Measurements from ENCODE around the gene AJUBA.
"Not testable (repeated sequence)": the region's sequence is repeated elsewhere in the genome, so short reads cannot be mapped to it uniquely, and the experiment has no call there.

The AJUBA gene

GRCh38 chr14:22980672-22981089, 1.7 kb downstream of the AJUBA start:
- peak in 1 of 2 donors; percentile 14 for DNase-seq (ENCODE audit: low read depth in 2 of 2)

GRCh38 chr14:22979748-22980392, 2.5 kb downstream of the AJUBA start:
- DNase-seq (ENCODE audit: low read depth in 2 of 2), result no peak

DNA sequence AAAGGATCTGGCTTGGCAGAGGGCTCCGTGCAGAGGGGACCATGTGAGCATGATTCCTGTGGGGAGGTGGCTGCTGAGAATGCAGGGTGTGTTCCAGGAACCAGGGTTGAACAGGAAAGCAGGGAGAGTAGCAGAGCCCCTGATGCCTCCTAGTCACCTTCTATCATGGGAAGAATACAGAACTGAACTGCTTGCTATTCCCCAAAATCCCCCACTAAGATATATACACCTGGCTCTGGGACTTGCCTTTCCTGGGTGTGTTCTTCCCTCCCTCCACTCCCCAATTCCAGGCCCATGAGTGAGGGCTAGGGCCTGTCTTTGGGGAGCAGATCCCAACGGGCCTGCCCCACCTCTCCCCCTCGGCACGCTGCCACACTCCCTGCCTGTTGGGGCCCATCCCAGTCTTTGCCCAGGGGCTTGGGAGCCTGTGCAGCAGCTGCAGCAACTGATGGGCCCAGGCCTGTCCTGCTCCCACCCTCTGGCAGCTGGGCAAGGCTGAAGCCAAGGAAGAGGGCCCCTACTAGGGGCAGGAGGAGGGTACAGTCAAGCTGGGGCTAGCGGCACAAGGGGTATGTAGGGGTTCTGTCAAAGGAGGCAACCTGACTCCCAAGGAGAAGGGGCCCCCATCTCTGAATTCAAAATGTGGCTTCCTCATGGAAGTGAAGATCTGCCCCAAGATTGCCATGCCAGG, 3.2 kb downstream of the AJUBA start:
- DNase-seq (ENCODE audit: low read depth in 2 of 2), result no peak

DNA sequence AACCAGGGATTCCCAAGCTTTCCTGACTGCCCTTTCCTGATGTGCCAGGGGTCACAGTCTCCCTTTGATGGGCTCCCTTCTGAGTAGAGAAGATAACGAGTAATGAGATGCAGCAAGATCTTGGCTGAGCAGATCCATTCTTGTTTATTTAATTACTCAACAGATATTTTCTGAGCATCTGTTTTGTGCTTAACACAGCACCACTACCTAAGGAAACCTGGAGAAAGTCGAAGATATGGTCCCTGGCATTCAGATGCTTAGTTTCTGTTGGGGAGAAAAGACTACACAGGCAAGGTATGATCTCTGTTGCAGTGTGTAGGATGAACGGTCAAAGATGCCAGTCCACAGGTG, 3.9 kb downstream of the AJUBA start:
- no peak for DNase-seq (ENCODE audit: low read depth in 2 of 2)

GRCh38 chr14:22977684-22978486, 4.5 kb downstream of the AJUBA start:
- no peak for DNase-seq (ENCODE audit: low read depth in 2 of 2)

DNA sequence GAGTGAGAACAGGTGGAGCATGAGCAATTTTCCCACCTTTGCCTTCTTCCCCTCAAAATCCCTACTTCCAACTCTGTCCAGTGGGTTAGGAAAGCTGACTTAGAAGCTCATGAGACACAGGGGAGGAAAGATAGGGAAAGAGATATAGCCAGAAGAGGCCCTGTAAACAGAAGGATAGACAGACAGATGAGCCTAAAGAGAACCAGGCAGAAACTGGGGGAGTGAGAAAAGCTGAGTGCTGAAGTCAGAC, 5.0 kb downstream of the AJUBA start:
- DNase-seq (ENCODE audit: low read depth in 2 of 2), result no peak

GRCh38 chr14:22976620-22977433, 5.5 kb downstream of the AJUBA start:
- DNase-seq (ENCODE audit: low read depth in 2 of 2), result no peak

DNA sequence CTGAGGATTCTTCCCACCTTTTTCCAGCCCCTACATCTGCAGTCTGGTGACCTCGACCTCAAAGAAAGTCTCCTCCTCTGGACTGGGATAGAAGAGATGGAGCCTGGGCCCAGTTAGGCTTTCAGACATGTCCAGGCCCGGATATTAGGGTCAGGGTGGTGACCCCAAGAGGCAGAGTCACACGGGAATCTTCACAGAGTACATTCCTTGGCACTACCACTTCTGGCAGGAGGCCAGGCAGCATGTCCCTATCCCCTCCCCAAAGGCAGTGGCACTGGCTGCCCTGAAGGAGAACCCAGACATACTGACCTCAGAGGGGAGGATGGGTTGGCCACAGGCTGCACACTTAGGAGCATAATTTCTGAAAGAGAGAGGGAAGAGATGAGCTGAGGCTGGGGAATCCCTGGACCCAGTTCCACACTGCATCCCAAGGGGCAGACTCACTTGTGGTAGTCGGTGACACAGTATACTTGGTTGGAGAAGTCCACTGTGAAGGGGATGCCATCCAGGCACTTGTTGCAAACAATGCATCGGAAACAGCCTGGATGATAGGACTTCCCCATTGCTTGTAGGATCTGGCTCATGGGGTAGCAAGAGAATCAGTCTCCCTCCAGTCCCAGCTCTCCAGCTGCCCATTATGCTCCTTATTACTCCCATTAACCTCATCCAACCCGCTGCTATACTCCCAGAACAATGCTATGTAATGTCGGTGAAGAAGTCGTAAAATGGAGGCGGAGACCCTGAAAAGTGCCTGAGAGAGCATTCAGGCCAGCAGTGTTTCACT, 7.6 kb downstream of the AJUBA start:
- DNase-seq (ENCODE audit: low read depth in 2 of 2), result no peak

DNA sequence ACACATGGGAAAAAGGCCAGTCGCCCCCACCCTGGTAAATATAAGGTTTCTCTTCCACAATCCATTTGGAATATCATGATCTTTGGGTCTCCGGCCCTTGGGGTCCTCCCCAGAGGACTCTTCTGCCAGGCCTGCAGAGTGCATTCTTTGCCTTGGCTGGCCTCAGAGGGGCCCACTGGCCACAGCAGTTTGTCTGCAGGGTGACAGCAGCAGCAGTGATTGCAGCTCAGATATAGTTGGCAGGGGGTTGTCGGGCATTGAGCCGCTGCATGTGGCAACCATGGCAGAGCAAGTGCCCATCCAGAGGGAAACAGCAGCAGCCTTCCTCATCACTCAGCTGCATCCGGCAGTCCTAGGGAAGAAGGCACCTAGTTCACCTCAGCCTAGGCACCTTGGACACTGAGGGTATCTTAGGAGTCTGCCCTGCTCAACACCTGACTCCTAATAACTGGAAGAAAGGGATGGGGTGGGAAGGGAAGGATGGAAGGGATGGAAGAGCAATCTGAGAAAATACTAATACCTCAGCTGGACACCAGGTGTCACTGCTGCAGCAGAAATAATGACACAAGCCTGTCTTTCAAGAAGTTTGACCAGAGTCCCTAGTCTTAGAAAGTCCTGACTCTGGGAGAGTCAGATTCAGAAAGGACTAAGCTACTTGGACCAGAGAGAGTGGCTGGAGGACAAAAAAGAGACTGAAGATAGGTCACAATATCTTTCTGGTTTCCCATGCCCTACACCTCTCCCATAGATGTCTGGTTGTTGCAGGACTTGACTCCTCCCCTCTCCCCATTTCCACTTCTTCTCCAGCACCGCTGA, 8.9 kb downstream of the AJUBA start:
- DNase-seq (ENCODE audit: low read depth in 2 of 2), result peak in 1 of 2 donors; percentile 26

DNA sequence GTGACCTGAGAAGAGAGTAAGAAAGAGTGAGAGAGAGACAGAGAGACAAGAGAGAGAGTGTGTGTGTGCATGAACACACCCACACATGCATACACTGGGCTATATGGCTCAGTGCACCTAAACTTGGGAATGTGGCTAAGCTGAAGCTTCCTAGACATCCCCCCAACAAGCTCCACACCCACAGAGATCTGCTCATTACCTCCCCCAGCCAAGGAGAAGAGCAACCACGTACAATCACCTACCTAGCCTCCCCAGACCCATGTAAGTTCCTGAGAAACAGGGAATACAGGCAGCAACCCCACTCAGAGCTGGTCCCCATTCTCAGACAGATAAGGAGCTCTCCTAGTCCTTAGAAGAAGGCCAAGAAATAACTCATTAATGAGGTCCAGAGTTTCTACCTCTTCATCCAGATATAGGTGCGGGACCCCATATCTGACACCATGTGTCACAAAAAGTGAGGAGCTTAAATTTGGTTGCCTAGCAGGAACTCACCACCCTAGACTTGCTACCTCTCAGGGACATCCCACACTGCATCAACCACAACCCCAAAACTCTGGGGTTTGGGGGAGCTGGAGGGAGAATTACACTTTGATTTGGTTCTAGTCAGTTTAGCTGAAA, 9.9 kb downstream of the AJUBA start:
- DNase-seq (ENCODE audit: low read depth in 2 of 2), result no peak

- no peak for DNase-seq (ENCODE audit: low read depth in 2 of 2)
Observed at GRCh38 chr14:22971152-22971551, 11.2 kb downstream of the AJUBA start.

DNA sequence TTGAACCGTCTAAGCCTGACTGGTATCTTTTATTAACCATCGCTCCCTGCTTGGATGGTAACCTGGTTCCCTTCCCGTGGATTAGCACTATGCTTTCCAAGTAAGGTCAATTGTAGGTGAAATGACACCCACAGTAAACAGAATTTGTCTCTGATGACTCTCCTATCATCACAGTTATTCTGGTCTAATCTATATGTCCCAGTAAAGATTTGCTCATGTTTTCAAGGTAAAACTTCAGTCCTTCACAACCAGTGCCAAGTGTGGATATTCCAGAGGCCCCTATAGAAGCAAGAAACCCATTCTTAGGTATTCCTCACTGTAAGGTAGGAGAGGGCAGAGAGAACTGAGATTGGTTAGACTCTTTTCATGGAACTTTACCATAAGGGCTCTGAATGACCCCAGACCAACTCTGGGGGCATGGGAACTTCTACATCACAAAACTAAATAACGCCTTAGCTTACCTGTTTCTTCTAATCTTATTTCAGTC, 15.5 kb downstream of the AJUBA start:
- no peak for DNase-seq (ENCODE audit: low read depth in 2 of 2)

GRCh38 chr14:22965916-22966782, 16.2 kb downstream of the AJUBA start:
- not testable (repeated sequence) for DNase-seq (ENCODE audit: low read depth in 2 of 2)

DNA sequence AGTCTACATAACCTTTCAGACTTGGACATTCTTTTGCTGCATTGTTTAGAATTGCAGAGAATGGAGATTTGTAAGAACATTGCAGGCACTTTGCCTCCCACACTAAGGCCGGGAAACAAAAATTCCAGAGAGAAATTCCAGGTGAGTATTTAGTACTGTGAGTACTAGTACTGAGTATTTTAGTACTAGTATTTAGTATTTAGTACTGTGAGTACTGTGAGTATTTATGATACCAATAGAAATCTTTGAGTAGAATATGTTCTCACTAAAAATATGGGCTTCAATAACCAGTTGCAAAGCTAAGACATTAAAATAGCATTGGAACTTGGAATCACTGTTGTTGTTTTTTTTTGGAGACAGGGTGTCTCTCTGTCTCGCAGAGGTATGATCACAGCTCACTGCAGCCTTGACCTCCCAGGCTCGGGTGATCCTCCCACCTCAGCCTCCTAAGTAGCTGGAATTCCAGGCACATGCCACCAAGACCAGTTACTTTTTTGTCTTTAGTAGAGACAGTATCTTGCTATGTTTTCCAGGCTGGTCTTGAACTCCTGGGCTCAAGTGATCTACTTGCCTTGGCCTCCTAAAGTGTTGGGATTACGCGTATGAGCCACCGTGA, 20.2 kb downstream of the AJUBA start:
- DNase-seq (ENCODE audit: low read depth in 2 of 2), result no peak

GRCh38 chr14:22955702-22956569, 26.4 kb downstream of the AJUBA start:
- DNase-seq (ENCODE audit: low read depth in 2 of 2), result no peak

- no peak for DNase-seq (ENCODE audit: low read depth in 2 of 2)
Observed at GRCh38 chr14:22952418-22952817, 29.9 kb downstream of the AJUBA start.

GRCh38 chr14:22951795-22952194, 30.6 kb downstream of the AJUBA start:
- DNase-seq (ENCODE audit: low read depth in 2 of 2), result not testable (repeated sequence)

DNA sequence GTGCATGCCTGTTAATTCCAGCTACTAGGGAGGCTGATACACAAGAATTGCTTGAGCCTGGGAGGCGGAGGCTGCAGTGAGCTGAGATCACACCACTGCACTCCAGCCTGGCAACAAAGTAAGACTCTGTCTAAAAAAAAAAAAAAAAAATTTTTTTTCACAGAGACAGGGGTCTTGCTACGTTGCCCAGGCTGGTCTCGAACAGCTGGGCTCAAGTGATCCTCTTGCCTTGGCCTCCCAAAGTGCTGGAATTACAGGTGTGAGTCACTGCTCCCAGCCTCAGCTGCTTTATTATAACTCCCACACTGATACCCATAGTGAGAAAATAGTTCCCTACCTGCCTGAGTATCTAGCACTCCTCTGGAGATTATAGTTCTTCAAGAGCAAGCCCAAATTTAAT, 36.7 kb downstream of the AJUBA start:
- DNase-seq (ENCODE audit: low read depth in 2 of 2), result no peak

Data from stimulated activated CD4-positive, alpha-beta T cell treated with anti-CD3 and anti-CD28 coated beads, Interleukin-15, amount 100 ng/mL, for 48 hours (primary cell).